Activated T-cell treated with anti-CD3 and anti-CD28 coated beads for 1 hour (primary cell): ENCODE data around the gene TRIM25.
"Not testable (repeated sequence)": the region's sequence is repeated elsewhere in the genome, so short reads cannot be mapped to it uniquely, and the experiment has no call there.

Source experiments
- DNase-seq: peaks from one replicate; pipeline ENCODE4 v3.0.0-alpha.2; 2020; ENCODE audit warnings: low read depth

The TRIM25 gene

GRCh38 chr17:56913867-56914580 is at the start of gene TRIM25:
Gene TRIM25 (minus strand): TSS chr17:56914049. CDS start chr17:56913988, 61 bp downstream.
- peak; percentile 88 for DNase-seq

GRCh38 chr17:56960596-56961538 is 47.0 kb upstream of the TRIM25 start, which contains the start of gene COIL:
Gene COIL (minus strand): TSS chr17:56961050. CDS start chr17:56961019, 31 bp downstream.
- peak; percentile 94 for DNase-seq

- DNase-seq, result no peak
Measured at GRCh38 chr17:56956992-56957391, 43.1 kb upstream of the TRIM25 start.

GRCh38 chr17:56949595-56949994 is 35.7 kb upstream of the TRIM25 start:
- no peak for DNase-seq

- DNase-seq, result no peak
Measured at GRCh38 chr17:56948491-56948890, 34.6 kb upstream of the TRIM25 start.

- no peak for DNase-seq
Measured at GRCh38 chr17:56947741-56948140, 33.9 kb upstream of the TRIM25 start.

GRCh38 chr17:56945938-56946505 is 32.2 kb upstream of the TRIM25 start:
- DNase-seq, result no peak

- DNase-seq, result no peak
Measured at GRCh38 chr17:56943505-56944125, 29.8 kb upstream of the TRIM25 start.

GRCh38 chr17:56939869-56940484 is 26.1 kb upstream of the TRIM25 start:
- no peak for DNase-seq

- not testable (repeated sequence) for DNase-seq
Measured at GRCh38 chr17:56938206-56938605, 24.4 kb upstream of the TRIM25 start.

- no peak for DNase-seq
Measured at GRCh38 chr17:56937687-56938086, 23.8 kb upstream of the TRIM25 start.

GRCh38 chr17:56936697-56937322 is 23.0 kb upstream of the TRIM25 start:
- no peak for DNase-seq

- no peak for DNase-seq
Measured at GRCh38 chr17:56935461-56935860, 21.6 kb upstream of the TRIM25 start.

- DNase-seq, result no peak
Measured at GRCh38 chr17:56934280-56934679, 20.4 kb upstream of the TRIM25 start.

GRCh38 chr17:56933868-56934267 is 20.0 kb upstream of the TRIM25 start:
- DNase-seq, result no peak

GRCh38 chr17:56933151-56933745 is 19.4 kb upstream of the TRIM25 start:
- no peak for DNase-seq

GRCh38 chr17:56930739-56931337 is 17.0 kb upstream of the TRIM25 start:
- no peak for DNase-seq

- no peak for DNase-seq
Measured at GRCh38 chr17:56929362-56929969, 15.6 kb upstream of the TRIM25 start.

GRCh38 chr17:56928586-56928985 is 14.7 kb upstream of the TRIM25 start:
- no peak for DNase-seq

GRCh38 chr17:56926704-56927103 is 12.9 kb upstream of the TRIM25 start:
- DNase-seq, result no peak
